ENCODE results near the gene CD300LG.

The CD300LG gene

DNA sequence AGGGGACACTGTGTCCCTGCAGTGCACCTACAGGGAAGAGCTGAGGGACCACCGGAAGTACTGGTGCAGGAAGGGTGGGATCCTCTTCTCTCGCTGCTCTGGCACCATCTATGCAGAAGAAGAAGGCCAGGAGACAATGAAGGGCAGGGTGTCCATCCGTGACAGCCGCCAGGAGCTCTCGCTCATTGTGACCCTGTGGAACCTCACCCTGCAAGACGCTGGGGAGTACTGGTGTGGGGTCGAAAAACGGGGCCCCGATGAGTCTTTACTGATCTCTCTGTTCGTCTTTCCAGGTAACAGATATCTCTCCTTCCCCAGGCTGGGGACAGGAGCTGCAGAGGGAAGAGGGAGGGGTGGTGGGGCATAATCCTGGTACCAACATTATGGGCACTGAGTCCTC is 1.6 kb downstream of the CD300LG start:
- TF ChIP-seq CTCF (IDR thresholded peaks at IDR 0.05): no peak

DNA sequence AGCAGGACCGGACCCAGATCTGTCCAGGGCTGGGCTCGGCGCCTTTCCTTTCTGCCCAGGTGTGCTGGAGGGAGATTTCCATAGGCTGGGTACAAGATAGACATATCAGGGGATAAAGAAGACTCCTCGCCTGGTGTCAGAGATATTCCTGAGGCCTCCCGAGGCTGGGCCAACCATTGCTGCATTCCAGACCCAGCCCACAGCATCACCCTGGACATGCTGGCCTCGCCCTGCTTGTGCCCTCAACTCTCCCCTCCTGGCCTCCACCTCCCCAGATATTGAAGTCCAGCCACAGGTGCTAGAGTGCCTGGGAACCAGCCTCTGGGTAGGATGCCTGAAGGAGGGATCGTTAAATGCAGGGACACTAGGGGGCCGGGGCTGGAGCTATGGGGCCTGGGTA is 2.1 kb downstream of the CD300LG start:
- TF ChIP-seq CTCF (IDR thresholded peaks at IDR 0.05): no peak

DNA sequence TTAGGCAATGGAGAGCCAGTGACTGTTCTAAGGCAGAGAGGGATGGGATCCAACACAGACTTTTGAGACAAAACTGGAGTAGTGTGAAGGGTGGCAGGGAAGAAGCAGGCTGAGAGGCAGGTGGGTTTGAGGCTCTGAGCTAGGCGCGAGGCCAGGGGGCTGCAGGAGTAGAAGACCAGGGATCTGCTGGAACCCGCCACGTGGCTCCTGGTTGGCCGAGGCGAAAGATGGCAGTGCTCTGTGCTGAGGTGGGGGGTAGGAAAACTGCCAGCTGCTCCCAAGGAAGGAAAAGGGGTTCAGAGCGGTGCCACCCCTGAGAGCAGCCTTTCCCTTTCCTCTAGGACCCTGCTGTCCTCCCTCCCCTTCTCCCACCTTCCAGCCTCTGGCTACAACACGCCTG is 5.6 kb downstream of the CD300LG start:
- TF ChIP-seq CTCF (IDR thresholded peaks at IDR 0.05): no peak

DNA sequence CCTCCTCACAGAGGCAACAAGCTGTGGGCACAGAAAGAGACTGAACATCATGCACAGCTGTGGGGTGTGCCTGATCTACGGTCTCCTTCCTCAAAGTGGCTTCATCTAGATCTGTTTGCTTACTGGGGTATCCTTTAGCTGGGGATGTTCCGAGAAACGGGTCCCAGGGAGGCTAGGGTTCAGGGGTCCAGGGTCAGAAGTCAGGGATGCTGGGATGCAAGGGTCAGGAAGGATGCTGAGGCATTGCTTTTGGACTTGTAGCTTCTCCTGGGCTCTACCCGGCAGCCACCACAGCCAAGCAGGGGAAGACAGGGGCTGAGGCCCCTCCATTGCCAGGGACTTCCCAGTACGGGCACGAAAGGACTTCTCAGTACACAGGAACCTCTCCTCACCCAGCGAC is 6.6 kb downstream of the CD300LG start:
- TF ChIP-seq CTCF (IDR thresholded peaks at IDR 0.05): no peak

DNA sequence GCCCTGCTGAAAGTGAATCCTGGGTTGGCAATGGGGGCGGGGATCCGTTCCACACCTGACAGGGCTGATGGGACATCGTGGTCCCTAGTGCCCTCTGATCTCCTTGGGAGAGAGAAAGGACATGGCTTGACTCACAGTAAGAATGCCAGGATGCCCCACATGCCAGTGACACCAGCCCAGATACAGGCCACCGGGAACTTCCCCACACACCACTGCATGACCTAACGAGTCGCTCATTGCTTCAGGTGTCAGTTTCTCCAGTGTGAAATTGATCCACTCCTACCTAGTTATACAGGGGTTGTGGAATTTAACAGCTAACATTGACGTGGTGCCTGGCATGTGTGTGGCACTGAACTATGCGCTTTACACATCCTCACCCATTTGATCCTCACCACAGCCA is 7.5 kb downstream of the CD300LG start:
- no peak for TF ChIP-seq CTCF (IDR thresholded peaks at IDR 0.05)

DNA sequence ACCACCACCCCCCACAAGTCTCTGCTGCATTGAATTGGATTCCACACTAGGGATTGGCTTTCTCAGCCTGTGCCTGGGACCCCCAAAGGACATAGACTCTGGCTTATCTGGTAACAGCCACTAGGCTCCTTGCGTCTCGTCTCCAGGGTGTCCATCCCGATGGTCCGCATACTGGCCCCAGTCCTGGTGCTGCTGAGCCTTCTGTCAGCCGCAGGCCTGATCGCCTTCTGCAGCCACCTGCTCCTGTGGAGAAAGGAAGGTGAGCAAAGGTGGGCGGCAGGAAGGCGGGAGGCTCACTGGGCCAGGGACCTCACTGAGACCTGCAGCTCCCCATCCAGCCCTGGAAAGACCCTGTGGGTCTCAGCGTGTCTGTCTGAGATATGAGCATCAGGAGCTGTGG is 8.1 kb downstream of the CD300LG start:
- no peak for TF ChIP-seq CTCF (IDR thresholded peaks at IDR 0.05)

DNA sequence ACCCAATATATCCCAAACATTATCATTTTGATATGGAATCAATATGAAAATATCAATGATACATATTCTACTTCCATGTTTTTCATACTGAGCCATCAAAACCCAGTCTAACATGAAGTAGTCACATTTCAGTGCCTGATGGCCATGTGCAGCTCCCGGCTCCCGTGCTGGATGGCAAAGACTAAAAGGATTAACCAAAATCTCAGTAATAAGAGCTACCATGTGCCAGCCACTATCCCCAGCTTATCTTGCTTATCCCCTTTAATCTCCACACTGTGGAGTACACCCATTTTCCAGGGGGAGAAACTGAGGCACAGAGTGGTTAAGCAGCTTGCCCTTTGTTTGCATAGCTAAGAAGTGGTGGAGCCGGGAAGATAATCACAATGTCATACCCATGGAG is 9.2 kb downstream of the CD300LG start:
- no peak for TF ChIP-seq CTCF (IDR thresholded peaks at IDR 0.05)

DNA sequence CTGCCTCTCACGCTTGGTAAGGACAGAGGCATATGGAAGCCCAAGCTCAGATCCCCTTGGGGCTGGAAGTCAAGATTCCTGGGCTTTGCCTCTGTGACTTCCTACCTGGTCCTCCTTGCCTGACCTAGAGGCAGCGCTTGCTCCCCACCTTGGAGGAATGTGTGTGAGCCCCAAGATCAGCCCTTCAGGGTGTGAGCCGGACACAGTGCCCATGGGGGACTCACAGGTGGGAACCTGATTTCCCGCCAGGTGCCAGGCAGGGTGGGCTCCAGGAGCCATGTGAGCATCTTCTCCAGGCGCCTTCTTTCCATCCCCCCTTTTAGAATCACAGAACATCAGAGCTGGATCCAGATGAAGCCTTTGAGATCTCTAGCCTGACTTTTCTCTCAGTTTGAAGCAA is 10.2 kb downstream of the CD300LG start:
- TF ChIP-seq CTCF (IDR thresholded peaks at IDR 0.05): no peak
